Amniotic epithelial cell (primary cell): ENCODE results near the gene WWP2.

Experiments
- DNase-seq: peaks from one replicate; pipeline ENCODE4 v3.0.0-alpha.2; 2010; ENCODE audit warnings: low read depth

WWP2 gene

DNA sequence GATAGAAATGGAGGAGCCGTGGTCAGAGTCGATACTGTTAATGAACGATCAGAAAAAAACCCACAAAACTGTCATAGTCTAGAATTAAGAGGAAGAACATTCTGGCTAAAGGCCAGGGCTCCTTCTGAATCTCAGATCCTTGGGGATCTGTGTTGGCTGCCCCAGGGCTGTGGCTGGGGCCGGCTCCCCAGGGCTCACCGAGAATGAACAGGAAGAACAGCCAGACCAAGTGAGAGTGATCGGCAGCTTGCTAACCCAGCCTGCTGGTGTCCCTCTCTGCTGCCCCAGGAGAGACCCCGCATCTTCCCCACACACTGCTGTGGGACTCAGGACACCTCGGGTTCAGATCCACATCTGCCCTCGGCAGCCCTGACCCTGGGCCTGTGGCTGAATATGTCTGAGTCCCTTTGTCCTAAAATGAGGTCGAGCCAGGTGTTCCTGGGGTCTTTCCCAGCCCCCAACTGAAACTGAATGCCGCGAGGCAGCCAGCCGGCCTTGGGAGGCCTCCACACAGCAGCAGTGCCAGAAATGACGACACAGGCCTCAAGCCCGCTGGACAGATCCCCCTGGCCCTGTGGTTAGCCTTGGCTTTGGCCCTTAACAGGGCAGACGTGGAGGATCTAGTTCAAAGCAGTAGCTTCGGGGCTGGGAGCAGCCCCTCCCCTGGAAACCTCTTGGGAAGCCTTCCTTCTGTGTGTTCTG is 165.1 kb downstream of the WWP2 start:
- peak; percentile 84 for DNase-seq

DNA sequence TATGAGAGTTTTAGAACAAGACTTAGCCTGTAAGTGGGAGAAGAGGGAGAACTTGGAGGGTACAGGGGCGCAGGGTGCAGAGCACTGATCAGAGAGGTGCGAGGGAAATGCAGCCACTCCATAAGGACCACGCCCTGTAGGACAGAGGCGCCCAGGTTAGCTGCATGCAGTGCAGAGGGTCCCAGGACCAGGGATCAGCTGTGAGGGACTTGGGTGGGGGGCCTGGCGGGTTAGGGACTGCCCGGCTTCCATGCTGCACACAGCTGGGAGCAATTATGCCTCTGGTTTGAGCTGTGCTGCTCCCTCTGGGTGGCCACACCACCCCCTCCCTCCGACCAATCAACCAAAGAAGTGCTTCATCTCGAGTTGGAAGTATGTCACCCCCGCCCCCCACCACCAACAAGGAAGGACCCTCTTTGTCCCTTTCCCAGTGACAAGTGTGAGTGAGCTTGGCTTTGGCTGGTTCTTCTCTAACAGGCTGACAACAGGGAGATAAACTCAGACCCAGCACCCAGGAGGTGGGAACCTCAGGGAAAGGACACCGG is 166.8 kb downstream of the WWP2 start:
- no peak for DNase-seq

DNA sequence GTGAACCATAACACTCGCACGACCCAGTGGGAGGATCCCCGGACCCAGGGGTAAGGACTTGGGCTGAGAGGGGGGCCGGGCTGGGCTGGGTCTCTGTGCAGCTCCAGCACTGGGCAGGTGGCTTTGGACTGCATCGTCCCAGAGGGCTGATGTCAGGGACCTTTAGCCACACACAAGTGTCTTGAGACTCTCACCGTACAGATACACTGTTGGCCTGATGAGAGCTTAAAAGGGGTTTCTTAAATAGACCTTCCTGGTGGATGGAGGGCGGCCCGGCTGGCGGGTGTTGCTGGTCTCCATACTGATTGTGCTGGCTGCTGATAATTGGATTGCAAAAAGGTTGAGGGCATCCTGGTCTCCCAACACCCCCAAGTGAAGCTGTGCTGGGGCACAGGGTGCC is 167.3 kb downstream of the WWP2 start:
- no peak for DNase-seq

DNA sequence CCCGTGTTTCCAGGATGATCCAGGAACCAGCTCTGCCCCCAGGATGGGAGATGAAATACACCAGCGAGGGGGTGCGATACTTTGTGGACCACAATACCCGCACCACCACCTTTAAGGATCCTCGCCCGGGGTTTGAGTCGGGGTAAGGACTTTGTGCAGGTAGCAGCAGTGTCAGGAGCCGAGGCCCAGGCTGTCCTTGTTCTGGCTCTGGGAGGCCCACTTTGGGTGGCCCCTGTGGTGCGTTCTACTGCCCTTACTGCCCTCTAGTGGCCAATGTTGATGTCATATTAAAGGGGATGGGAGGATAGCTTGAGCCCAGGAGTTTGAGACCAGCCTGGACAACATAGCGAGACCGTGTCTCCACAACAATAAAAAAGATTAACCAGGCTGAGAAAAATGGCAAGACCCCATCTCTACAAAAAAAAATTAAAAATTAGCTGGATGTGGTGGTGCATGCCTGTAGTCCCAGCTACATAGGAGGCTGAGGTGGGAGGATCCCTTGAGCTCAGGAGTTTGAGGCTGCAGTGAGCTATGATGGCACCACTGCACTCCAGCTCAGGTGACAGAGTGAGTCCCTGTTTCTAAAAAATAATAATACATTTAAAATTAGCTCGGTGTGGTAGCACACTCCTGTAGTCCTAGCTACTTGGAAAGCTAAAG is 168.1 kb downstream of the WWP2 start:
- peak; percentile 41 for DNase-seq

DNA sequence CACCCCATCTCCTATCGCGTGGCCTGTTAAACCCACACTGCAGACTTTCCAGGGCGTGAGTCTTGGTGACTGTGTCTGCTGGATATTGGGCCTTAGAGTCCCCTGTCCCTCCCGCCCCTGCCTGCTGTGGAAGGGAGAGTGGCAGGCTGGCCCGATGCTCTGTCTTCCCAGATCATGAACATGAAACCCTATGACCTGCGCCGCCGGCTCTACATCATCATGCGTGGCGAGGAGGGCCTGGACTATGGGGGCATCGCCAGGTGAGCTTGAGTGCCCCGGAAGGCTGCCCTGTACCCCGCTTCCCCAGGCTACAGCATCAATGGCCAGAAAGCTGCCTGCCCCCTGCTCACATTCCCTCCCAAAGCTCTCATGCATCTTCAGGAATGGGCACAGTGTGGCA is 169.5 kb downstream of the WWP2 start:
- DNase-seq: no peak

DNA sequence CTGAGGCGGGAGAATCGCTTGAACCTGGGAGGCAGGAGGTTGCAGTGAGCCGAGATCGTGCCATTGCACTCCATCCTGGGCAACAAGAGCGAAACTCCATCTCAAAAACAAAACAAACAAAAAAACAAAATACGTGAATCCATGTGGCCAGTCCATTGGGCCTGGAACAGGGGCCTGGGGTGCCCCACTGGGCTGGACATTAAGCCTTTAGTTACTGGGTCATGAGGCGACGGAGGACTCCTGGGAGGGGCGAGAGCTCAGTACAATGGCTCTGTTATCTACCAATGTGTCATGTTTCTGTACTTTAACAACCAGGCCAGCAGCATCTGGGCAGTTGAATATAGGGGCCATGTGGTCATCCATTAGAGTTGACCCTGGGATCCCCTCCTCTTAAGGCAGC is 170.1 kb downstream of the WWP2 start:
- no peak for DNase-seq

DNA sequence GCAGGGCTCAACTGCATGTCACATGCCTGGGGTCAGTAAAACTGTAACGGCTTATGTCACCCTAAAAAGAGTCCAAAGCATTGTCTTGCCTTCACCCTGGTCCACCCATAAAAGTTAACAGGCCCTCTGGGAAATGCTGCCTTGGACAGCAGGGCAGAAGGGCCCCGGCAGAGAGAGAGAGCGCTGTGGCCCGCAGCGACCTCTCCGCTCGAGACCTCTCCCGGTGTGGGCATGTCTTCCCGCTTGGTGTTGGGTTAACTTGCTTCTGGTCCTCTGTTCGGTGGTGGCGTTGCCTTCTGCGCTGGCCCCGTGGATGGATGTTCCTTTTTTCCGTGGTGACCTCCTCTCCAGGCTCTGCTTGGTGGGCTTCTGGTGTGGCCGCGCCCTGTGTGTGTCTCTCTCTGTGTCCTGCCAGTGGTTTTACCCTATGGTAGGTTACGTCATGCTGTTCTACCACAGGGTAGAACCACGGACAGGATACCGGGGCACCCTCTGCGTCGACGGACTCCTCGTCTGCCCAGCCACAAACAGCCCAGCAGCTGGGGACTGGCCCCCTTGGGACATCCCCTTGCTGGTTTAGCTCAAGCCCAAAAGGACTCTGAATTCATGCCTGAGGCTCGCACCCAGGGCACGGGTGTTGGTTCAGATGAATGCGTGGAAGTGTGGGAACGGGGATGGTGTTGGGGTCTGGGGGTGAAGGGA is 170.7 kb downstream of the WWP2 start:
- no peak for DNase-seq

DNA sequence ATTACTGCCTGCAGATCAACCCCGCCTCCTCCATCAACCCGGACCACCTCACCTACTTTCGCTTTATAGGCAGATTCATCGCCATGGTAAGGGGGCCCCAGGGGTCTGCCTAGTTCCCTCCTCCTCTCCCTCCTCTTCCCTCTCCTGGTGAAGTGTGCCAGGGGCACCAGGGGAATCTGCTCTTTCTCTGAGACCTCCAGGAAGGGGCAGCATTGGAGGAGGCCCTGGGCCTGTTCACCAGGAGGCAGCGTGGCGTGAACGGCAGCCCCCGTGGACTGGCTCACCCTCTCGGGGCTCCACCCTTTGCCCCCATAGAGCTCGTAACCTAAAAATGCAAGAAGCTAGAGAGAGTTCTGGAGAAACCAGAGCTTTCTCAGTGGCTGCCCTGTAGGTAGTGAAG is 171.9 kb downstream of the WWP2 start:
- DNase-seq: no peak

DNA sequence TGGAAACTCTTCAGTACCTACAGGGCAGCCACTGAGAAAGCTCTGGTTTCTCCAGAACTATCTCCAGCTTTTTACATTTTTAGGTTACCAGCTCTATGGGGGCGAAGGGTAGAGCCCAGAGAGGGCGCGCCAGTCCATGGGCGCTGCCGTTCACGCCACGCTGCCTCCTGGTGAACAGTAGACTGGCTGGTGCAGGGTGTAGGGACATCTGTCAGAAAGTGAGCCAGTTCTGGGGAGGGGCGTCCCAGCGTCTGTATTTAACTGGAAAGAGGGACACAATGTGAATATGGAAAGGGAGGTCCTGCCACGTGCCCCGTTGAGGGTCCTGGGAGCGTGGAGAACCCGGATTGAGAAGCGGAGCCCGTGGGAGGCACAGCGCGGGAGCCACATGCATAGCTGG is 172.6 kb downstream of the WWP2 start:
- no peak for DNase-seq

DNA sequence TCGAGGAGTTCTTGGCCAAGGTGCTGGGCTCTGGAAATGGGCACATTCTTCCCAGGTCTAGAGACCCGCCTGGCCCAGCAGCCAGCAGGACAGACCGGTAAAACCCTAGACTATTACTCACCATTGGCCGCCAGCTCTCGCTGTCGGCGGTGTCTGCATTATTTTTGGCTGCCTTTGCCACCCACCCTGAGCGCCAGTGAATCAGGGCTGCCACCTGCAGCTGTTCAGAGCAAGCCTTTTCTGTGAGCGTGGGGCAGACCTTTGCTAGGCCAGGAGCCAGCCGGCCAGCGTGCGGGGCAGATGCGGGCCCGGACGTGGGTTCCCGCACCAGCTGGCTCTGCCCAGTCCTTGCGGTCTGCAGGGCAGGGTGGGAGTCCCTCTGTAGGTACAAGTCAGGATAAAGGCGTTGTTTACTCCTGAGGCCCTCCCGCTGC is 173.2 kb downstream of the WWP2 start:
- no peak for DNase-seq

DNA sequence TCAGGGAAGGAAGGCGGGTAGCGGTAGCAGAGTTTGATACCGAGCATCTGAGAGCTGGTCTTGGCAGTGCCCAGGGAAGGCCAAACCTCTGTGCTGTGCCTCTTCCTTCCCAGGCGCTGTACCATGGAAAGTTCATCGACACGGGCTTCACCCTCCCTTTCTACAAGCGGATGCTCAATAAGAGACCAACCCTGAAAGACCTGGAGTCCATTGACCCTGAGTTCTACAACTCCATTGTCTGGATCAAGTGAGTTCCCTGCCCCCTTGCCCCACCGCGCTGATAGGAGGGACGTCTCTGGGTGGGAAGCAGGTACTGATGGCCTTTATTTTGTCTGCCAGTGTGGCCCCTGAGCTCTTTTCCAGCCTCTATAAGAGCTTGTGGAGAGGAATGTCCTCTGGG is 173.6 kb downstream of the WWP2 start:
- no peak for DNase-seq

DNA sequence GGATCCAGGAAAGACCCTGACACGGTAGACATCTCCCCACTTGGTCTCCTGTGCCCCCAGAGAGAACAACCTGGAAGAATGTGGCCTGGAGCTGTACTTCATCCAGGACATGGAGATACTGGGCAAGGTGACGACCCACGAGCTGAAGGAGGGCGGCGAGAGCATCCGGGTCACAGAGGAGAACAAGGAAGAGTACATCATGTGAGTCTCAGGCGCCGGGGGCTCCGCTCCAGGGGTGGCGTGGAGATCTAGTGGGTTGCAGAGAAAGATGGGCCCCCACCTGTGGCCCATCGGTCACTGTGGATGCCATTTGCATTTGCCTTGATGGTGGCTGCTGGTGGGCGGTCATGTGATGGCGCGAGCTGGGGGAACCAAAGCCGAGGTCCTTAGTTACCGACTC is 174.1 kb downstream of the WWP2 start:
- DNase-seq: no peak

DNA sequence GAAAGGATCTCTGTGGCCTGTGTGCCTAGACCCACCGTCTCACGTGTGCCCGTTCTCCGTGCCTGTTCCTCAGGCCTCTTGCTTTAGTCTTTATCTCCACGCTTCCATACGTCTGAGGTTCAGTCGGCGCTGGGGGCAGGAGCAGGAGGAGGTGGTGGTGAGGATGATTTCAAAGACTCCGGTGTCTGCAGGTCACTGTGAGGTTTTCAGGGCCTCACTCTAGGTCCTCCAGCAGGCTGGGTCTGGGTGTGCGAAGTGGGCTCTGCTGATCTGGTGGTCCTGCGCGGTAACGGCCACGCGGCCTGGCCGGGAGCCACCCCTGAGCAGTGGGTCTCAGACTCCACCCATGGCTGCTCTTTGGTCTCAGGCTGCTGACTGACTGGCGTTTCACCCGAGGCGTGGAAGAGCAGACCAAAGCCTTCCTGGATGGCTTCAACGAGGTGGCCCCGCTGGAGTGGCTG is 174.6 kb downstream of the WWP2 start:
- no peak for DNase-seq

DNA sequence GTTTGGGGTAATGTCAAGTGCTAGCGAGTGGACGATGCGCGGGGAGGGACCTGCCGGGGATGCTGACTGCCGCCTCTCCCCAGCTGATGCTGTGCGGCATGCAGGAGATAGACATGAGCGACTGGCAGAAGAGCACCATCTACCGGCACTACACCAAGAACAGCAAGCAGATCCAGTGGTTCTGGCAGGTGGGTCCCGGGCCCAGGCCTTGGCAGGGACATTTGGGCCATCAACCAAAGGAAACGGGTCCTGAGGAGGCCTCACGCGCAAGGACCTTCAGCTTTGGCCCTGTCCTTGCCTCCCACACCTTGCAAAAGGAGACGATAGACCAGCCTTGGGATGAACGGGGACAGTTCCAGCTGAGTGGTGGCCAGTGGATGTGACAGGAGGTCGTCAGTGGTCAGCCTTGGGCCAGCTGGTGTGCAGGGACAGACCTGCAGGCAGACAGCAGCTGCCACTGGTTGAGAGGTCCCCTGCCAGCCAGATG is 175.4 kb downstream of the WWP2 start:
- DNase-seq: peak; percentile 30

DNA sequence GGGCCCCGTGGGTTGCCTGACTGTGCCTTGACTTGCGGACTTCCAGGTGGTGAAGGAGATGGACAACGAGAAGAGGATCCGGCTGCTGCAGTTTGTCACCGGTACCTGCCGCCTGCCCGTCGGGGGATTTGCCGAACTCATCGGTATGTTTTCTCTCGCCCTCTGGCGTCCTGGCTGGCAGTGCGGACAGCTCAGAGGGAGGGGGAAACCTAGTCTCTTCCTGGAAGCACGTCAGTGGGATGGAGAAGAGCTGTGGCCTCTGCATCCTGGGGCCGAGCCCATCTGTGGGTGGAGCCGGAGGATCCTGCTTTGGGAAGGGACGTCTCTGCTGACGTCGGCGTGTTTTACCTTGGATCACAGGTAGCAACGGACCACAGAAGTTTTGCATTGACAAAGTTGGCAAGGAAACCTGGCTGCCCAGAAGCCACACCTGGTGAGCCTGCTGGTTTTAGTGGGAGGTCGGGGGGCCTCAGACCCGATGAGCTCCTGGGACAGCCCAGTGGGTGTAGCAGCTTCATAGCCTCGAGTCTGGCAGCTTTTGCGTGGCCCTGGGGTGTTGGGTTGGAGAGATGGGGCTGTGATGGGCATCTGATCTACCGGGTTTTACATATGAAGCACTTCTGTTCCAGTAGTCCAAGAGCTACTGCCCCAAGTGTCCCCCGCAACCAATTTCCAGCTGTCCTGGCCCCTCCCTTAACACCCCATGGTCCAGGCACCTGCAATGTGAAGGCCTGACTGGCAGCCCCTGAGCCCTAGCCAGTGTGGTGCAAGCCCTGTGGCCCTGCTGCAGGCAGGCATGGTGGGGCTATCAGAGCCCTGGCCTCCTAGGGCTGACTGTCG is 177.1 kb downstream of the WWP2 start:
- no peak for DNase-seq

DNA sequence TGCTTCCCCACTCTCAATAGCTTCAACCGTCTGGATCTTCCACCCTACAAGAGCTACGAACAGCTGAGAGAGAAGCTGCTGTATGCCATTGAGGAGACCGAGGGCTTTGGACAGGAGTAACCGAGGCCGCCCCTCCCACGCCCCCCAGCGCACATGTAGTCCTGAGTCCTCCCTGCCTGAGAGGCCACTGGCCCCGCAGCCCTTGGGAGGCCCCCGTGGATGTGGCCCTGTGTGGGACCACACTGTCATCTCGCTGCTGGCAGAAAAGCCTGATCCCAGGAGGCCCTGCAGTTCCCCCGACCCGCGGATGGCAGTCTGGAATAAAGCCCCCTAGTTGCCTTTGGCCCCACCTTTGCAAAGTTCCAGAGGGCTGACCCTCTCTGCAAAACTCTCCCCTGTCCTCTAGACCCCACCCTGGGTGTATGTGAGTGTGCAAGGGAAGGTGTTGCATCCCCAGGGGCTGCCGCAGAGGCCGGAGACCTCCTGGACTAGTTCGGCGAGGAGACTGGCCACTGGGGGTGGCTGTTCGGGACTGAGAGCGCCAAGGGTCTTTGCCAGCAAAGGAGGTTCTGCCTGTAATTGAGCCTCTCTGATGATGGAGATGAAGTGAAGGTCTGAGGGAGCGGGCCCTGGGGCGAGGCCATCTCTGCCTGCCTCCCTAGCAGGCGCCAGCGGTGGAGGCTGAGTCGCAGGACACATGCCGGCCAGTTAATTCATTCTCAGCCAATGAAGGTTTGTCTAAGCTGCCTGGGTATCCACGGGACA is 177.9 kb downstream of the WWP2 start:
- no peak for DNase-seq

DNA sequence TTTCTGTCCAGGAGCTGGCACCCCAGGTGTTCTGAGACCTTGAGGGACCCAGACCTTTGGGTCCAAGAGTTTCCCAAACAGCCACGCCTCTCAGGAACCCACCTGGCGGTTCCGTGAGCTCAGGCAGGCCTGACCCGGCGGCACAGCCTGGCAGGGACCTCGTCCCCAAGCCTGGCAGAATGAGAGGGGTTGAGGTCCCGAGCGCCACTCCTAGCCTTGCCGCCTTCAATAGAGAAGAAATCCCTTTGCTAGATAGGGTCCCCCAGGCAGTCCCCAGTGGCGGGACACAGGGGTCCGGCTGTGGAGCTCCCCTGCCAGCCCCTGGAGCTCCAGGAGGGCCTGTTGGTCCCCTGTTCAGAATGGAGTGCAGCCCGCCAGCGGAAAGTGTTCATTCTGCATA is 178.5 kb downstream of the WWP2 start:
- DNase-seq: no peak

DNA sequence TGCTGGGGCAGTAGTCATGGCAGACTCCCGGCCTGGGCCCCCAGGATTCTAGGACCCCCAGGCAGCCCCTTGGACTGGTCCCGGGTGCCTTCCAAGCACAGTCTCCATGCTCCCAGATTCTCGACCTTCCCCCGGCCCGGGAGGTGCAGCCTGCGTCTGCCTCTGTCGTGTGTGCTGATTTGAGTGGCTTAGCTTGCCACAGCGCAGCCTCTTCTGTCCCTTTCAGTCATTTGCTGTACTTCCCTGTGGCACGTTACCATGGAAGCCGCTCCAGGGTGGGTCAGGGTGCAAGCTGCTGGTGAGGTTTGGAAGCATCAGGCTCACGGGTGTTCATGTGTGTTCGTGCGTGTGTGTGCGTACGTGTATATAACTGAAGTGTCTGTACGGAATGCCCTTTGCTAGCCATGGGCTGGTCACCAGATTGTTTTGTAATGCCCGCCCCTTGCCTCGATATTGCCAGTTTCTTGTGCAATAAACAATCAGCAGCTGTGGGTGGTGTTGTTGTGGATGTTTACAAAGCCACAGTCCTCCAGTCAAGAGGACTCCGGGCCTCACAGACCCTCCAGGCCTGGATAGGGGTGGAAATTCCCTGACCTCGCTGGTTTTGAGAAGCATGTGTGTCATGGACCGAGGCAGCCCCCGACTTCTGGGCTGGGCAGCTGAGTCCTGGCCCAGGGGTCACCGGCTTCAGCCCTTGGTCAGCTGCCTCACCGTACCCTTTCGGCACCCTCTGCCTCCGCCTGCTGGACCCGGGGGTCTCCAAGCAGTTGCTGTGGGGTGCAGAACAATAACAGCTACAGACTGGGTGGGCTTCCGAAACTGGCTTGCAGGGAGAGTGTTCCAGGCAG is 179.3 kb downstream of the WWP2 start:
- no peak for DNase-seq

DNA sequence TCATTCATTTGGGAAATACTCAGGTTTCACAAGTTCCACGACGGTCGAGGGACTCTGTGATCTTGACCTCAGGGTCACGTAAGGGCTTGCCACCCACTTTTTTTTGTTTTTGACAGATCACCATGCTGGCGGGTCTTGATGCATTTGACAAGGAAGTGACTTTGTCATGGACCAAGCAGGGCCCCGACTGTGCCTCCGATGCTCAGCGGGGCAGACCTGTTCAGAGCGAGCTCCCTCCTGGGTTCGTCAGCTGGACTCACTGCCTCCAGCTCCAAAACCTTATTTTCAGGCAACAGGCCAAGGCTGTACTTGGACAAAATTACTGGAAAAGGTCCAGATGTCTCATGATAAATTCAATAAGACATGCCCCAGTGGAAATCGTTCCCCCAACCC is 180.0 kb downstream of the WWP2 start:
- DNase-seq: no peak

DNA sequence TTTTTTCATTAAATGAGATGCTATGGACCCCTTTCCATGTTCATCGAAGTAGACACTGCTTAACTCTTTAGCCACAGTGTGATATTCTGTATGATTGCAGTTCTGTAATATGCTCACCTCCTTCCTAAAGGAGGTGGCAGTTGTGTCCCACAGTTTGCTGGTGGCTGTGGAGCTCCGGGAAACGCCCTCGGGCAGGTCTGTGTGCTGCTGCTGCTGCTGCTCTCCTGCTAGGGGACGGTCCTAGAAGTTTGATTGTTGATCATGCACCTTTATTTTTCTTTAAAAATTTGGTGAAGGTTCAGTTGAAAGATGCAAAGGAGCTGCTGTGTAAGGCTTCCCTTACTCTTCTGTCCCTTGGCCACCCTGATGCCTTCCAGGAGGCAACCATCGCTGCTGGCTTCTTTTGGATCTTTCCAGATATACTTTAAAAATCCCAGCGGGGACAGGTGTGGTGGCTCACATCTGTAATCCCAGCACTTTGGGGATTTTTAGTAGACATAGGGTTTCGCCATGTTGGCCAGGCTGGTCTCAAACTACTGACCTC is 180.6 kb downstream of the WWP2 start:
- no peak for DNase-seq
